GM23338 (cell line): Measurements from ENCODE around the gene BMP10. TPM values are rescaled to one million over a fixed set of nuclear protein-coding genes. Genes with fewer than 3 reads are reported as not detected.

Experiments used
- ATAC-seq: fragments of 200-7000 bp; cut with Tn5 transposase; 3 replicates; pipeline ENCODE4 v1.9.1; 2020
- DNase-seq: peaks from one replicate; pipeline ENCODE4 v3.0.0-alpha.2; 2015; ENCODE audit warnings: low spot score
- H2AFZ ChIP-seq: fragments of 200-600 bp; sonication (generic); 2 replicates; pipeline ENCODE4 v1.8.0; 2016; ENCODE audit warnings: antibody characterized with exemption, mild to moderate bottlenecking, moderate library complexity
- H3F3A ChIP-seq: fragments of 200-600 bp; sonication (generic); replicated peaks from 2 replicates; pipeline ENCODE4 v1.8.0; 2017; ENCODE audit warnings: antibody characterized with exemption, mixed run types, low read depth
- H3K27ac ChIP-seq: fragments of 200-600 bp; sonication (generic); 2 replicates; pipeline ENCODE4 v1.6.1; 2016; ENCODE audit warnings: low read depth
- H3K27me3 ChIP-seq: fragments of 200-600 bp; sonication (generic); 2 replicates; pipeline ENCODE4 v1.8.0; 2016; ENCODE audit warnings: mild to moderate bottlenecking, mixed run types, moderate library complexity; ENCODE audit not compliant: insufficient read depth
- H3K36me3 ChIP-seq: fragments of 200-600 bp; sonication (generic); 2 replicates; pipeline ENCODE4 v1.8.0; 2016; ENCODE audit warnings: mild to moderate bottlenecking; ENCODE audit not compliant: insufficient read depth
- H3K4me1 ChIP-seq: fragments of 200-600 bp; sonication (generic); 2 replicates; pipeline ENCODE4 v1.8.0; 2016; ENCODE audit warnings: mild to moderate bottlenecking, moderate library complexity; ENCODE audit not compliant: insufficient read depth
- H3K4me2 ChIP-seq: fragments of 200-600 bp; sonication (generic); 2 replicates; pipeline ENCODE4 v1.7.1; 2017; ENCODE audit warnings: mixed run types
- H3K4me3 ChIP-seq: fragments of 200-600 bp; sonication (generic); 2 replicates; pipeline ENCODE4 v1.6.1; 2016; ENCODE audit warnings: mixed run types
- H3K79me2 ChIP-seq: fragments of 200-600 bp; sonication (generic); replicated peaks from 2 replicates; pipeline ENCODE4 v1.8.0; 2017; ENCODE audit warnings: mild to moderate bottlenecking; ENCODE audit not compliant: insufficient read depth
- H3K9me2 ChIP-seq: fragments of 200-600 bp; sonication (generic); 2 replicates; pipeline ENCODE4 v1.8.0; 2017; ENCODE audit not compliant: insufficient read depth
- H4K20me1 ChIP-seq: fragments of 200-600 bp; sonication (generic); replicated peaks from 2 replicates; pipeline ENCODE4 v1.8.0; 2017; ENCODE audit warnings: mild to moderate bottlenecking; ENCODE audit not compliant: insufficient read depth
- H3K27ac Mint-ChIP-seq: 2 replicates; pipeline ENCODE4 v1.8.0; 2020; ENCODE audit warnings: inconsistent platforms, mild to moderate bottlenecking, moderate library complexity, mixed read lengths
- H3K27me3 Mint-ChIP-seq: 3 replicates; pipeline ENCODE4 v1.8.0; 2022; ENCODE audit warnings: low read depth, mild to moderate bottlenecking, moderate library complexity, mixed read lengths, inconsistent platforms; ENCODE audit not compliant: insufficient read depth, poor library complexity
- H3K36me3 Mint-ChIP-seq: 3 replicates; pipeline ENCODE4 v1.8.0; 2021; ENCODE audit warnings: low read depth, mild to moderate bottlenecking, inconsistent platforms, moderate library complexity, mixed read lengths
- H3K4me1 Mint-ChIP-seq: 3 replicates; pipeline ENCODE4 v1.8.0; 2020; ENCODE audit warnings: mild to moderate bottlenecking, inconsistent platforms, mixed read lengths
- H3K4me3 Mint-ChIP-seq: 3 replicates; pipeline ENCODE4 v1.8.0; 2021; ENCODE audit warnings: moderate library complexity, mild to moderate bottlenecking, inconsistent platforms, mixed read lengths
- H3K9me3 Mint-ChIP-seq: 3 replicates; pipeline ENCODE4 v1.8.0; 2020; ENCODE audit warnings: moderate library complexity, mild to moderate bottlenecking, inconsistent platforms, mixed read lengths
- EZH2 ChIP-seq: fragments of 200-600 bp; sonication (generic); IDR thresholded peaks from one replicate; pipeline ENCODE4 v1.8.0; 2017; ENCODE audit warnings: antibody characterized with exemption, mild to moderate bottlenecking, low read depth; ENCODE audit not compliant: unreplicated experiment
- EZH2phosphoT487 ChIP-seq: fragments of 200-600 bp; sonication (generic); IDR thresholded peaks from one replicate; pipeline ENCODE4 v1.8.1; 2018; ENCODE audit warnings: antibody characterized with exemption; ENCODE audit not compliant: unreplicated experiment
- NANOG ChIP-seq: IDR thresholded peaks from 2 replicates; pipeline ENCODE4 v1.6.1; 2016; ENCODE audit warnings: antibody characterized with exemption, borderline replicate concordance
- POLR2AphosphoS5 ChIP-seq: IDR thresholded peaks from 2 replicates; pipeline ENCODE4 v1.6.1; 2016; ENCODE audit warnings: antibody characterized with exemption, low read depth
- ZNF114 ChIP-seq: fragments of 250-450 bp; sonication (Bioruptor Pico); IDR thresholded peaks from 2 replicates; pipeline ENCODE4 v1.5.0; 2020; ENCODE audit warnings: mild to moderate bottlenecking, moderate library complexity
- ZNF331 ChIP-seq: fragments of 250-450 bp; sonication (Bioruptor Pico); IDR thresholded peaks from 2 replicates; pipeline ENCODE4 v1.5.0; 2020; ENCODE audit warnings: low read depth, mild to moderate bottlenecking, moderate library complexity
- polyA plus RNA-seq: library from polyadenylated mRNA; unstranded; fragments of >200 nt; fragmentation: Nextera tagmentation; extraction: Ambion mirVana; gene quantifications from 2 replicates; pipeline ENCODE4 v1.2.1, GENCODE V29; 2016
- total RNA-seq: library from RNA; depleted of rRNA; stranded (reverse); fragments of >200 nt; shearing (Covaris generic); gene quantifications from 2 replicates; pipeline ENCODE4 v1.2.3, GENCODE V29; 2014
- TF ChIP-seq, protein P1 (sequence below): fragments of 250-450 bp; sonication (Bioruptor Pico); IDR thresholded peaks from 2 replicates; pipeline ENCODE4 v1.5.0; 2020; ENCODE audit warnings: mild to moderate bottlenecking, moderate library complexity
- TF ChIP-seq, protein P2 (sequence below), 2 experiments: fragments of 200-600 bp in 1 of 2; sonication (generic) in 1 of 2; conservative IDR thresholded peaks; 2 replicates each; pipeline versions ENCODE4 v1.5.1 to v1.6.1; 2016 to 2017; ENCODE audit warnings: antibody characterized with exemption in 2 of 2, low read depth in 2 of 2, mild to moderate bottlenecking in 2 of 2, moderate library complexity in 1 of 2

BMP10 gene
- total and polyA plus RNA-seq, 2 experiments from 2014 or later = not detected

DNA sequence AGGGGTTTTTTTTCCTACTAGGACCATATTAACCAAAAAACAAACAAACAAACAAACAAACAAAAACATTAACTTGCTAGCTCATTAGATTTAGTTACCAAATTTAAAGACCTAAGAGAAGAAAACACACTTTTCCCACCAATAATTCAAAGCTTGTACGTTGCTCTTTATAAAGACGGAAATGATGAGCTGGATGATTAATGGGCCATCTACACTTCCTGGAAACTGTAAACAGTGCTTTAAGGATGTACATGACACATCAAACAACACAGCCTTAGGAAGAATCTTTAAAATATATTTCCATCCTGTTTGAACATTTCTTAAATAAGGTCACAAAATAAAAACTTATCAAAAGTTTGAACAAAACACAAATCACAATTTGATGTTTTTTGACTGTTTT is 982 bp downstream of the BMP10 start (continued):
- TF ChIP-seq, protein P1, sequence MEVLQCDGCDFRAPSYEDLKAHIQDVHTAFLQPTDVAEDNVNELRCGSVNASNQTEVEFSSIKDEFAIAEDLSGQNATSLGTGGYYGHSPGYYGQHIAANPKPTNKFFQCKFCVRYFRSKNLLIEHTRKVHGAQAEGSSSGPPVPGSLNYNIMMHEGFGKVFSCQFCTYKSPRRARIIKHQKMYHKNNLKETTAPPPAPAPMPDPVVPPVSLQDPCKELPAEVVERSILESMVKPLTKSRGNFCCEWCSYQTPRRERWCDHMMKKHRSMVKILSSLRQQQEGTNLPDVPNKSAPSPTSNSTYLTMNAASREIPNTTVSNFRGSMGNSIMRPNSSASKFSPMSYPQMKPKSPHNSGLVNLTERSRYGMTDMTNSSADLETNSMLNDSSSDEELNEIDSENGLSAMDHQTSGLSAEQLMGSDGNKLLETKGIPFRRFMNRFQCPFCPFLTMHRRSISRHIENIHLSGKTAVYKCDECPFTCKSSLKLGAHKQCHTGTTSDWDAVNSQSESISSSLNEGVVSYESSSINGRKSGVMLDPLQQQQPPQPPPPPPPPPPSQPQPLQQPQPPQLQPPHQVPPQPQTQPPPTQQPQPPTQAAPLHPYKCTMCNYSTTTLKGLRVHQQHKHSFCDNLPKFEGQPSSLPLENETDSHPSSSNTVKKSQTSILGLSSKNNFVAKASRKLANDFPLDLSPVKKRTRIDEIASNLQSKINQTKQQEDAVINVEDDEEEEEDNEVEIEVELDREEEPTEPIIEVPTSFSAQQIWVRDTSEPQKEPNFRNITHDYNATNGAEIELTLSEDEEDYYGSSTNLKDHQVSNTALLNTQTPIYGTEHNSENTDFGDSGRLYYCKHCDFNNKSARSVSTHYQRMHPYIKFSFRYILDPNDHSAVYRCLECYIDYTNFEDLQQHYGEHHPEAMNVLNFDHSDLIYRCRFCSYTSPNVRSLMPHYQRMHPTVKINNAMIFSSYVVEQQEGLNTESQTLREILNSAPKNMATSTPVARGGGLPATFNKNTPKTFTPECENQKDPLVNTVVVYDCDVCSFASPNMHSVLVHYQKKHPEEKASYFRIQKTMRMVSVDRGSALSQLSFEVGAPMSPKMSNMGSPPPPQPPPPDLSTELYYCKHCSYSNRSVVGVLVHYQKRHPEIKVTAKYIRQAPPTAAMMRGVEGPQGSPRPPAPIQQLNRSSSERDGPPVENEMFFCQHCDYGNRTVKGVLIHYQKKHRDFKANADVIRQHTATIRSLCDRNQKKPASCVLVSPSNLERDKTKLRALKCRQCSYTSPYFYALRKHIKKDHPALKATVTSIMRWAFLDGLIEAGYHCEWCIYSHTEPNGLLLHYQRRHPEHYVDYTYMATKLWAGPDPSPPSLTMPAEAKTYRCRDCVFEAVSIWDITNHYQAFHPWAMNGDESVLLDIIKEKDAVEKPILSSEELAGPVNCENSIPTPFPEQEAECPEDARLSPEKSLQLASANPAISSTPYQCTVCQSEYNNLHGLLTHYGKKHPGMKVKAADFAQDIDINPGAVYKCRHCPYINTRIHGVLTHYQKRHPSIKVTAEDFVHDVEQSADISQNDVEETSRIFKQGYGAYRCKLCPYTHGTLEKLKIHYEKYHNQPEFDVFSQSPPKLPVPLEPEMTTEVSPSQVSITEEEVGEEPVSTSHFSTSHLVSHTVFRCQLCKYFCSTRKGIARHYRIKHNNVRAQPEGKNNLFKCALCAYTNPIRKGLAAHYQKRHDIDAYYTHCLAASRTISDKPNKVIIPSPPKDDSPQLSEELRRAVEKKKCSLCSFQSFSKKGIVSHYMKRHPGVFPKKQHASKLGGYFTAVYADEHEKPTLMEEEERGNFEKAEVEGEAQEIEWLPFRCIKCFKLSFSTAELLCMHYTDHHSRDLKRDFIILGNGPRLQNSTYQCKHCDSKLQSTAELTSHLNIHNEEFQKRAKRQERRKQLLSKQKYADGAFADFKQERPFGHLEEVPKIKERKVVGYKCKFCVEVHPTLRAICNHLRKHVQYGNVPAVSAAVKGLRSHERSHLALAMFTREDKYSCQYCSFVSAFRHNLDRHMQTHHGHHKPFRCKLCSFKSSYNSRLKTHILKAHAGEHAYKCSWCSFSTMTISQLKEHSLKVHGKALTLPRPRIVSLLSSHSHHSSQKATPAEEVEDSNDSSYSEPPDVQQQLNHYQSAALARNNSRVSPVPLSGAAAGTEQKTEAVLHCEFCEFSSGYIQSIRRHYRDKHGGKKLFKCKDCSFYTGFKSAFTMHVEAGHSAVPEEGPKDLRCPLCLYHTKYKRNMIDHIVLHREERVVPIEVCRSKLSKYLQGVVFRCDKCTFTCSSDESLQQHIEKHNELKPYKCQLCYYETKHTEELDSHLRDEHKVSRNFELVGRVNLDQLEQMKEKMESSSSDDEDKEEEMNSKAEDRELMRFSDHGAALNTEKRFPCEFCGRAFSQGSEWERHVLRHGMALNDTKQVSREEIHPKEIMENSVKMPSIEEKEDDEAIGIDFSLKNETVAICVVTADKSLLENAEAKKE (CRISPR knock-in tag) = no peak
- TF ChIP-seq ZNF114 (CRISPR knock-in tag) = no peak

DNA sequence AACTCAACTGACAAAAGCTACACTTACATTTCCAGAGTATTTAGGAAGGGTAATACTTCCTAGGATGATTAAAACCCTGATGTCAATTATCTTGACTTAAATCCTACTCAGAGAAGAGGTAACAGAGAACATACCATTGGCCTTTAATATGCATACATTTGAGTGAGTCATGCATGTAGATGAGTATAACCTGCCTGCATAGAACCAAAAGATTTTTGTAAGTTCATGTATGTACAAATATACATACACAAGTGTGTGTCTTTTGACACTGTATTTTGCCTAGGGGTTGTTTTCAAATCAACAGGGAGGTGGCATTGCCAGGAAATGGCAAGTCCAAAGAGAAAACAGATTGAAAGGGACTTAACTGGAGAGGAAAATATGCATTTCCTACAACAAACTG is 6.1 kb downstream of the BMP10 start:
- H3K4me1 Mint-ChIP-seq = peaks cover 12% of the 10 kb centered on the region; the same call in 2 of the 3 replicates
- ATAC-seq = no peak
- TF ChIP-seq EZH2phosphoT487 = no peak
- no peak for TF ChIP-seq EZH2
- TF ChIP-seq, protein P2, sequence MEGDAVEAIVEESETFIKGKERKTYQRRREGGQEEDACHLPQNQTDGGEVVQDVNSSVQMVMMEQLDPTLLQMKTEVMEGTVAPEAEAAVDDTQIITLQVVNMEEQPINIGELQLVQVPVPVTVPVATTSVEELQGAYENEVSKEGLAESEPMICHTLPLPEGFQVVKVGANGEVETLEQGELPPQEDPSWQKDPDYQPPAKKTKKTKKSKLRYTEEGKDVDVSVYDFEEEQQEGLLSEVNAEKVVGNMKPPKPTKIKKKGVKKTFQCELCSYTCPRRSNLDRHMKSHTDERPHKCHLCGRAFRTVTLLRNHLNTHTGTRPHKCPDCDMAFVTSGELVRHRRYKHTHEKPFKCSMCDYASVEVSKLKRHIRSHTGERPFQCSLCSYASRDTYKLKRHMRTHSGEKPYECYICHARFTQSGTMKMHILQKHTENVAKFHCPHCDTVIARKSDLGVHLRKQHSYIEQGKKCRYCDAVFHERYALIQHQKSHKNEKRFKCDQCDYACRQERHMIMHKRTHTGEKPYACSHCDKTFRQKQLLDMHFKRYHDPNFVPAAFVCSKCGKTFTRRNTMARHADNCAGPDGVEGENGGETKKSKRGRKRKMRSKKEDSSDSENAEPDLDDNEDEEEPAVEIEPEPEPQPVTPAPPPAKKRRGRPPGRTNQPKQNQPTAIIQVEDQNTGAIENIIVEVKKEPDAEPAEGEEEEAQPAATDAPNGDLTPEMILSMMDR (conservative IDR thresholded peaks at IDR 0.05; ENCODE audit: low read depth in 2 of 2) = no peak
- no peak for TF ChIP-seq ZNF331 (CRISPR knock-in tag)
- TF ChIP-seq POLR2AphosphoS5 = no peak
- TF ChIP-seq NANOG = no peak
- TF ChIP-seq, protein P1 (CRISPR knock-in tag) = no peak

More for the DNA sequence above, 6.1 kb downstream of the BMP10 start:
- Mint-ChIP-seq H3K27me3 (no peaks in the 10 kb centered on the region), H3K9me3 (no peaks in the 10 kb centered on the region), H3K27ac (no peak overlapping the region), H3K4me3 (no peak overlapping the region), H3K36me3 (no peaks in the 10 kb centered on the region)
- peaks cover 22% of the 10 kb centered on the region for H3K9me2 ChIP-seq
- no peaks in the 10 kb centered on the region for H4K20me1 ChIP-seq
- H3K79me2 ChIP-seq = no peaks in the 10 kb centered on the region
- H3K27ac ChIP-seq = no peak overlapping the region
- no peak overlapping the region for H2AFZ ChIP-seq
- no peaks in the 10 kb centered on the region for H3K36me3 ChIP-seq
- H3K4me1 ChIP-seq = peaks cover 14% of the 10 kb centered on the region
- H3K4me2 ChIP-seq = no peak overlapping the region
- no peaks in the 10 kb centered on the region for H3K27me3 ChIP-seq
- no peak for DNase-seq
- no peaks in the 10 kb centered on the region for H3F3A ChIP-seq
- H3K4me3 ChIP-seq = no peak overlapping the region
